DMS 273 (cell line): ENCODE results near the gene C6orf47.
"Not testable (repeated sequence)": the region's sequence is repeated elsewhere in the genome, so short reads cannot be mapped to it uniquely, and the experiment has no call there.

Source experiments
- DNase-seq: peaks from one replicate; lab custom pipeline; 2025; ENCODE audit not compliant: unreplicated experiment; lab: John Stamatoyannopoulos, UW

The C6orf47 gene, protein sequence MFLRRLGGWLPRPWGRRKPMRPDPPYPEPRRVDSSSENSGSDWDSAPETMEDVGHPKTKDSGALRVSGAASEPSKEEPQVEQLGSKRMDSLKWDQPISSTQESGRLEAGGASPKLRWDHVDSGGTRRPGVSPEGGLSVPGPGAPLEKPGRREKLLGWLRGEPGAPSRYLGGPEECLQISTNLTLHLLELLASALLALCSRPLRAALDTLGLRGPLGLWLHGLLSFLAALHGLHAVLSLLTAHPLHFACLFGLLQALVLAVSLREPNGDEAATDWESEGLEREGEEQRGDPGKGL

DNA sequence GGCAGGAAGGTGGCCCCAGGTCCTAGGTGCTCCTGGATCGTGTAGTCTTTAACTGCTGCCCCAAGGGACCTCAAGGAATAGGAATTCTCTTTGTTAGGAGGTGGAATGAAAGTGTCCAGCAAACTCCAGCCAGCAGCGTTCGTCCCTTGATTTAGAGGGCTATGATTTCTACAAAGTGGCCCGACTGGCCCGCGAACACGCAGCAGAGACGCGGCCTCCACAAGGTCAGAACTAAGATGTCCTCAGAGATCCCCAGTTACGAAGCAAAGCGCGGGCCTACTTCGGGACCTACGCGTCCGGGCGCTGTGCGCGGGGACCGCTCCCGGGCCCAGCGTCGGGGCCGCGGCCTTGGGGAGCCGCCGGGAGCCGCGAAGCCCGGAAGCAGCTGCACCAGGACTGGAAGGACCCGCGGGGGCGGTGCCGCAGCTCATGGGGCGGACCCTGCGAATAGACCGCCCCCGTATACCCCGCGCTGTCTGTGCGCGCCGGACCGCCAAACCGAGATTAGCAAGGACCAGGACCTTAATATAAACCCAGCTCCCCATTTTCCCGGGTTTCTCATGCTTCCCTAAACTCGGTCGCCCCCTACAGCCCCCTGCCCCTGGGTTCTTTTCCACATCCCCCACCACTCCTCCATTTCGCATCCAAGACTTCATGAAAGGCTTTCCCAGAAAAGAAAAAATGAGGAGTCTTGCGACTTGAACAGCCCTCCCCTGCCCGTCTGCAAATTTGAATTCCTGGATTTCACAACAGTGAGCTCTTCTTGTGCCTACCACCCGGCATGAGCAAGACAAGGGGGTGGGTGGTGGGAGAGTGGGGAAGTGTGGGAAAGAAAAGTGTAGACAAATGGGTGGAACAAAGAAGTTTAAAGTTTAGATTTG, at the start of gene C6orf47:
C6orf47 (minus strand) TSS at position 398 of the 881 bp plus-strand sequence. CDS start 831 bp downstream, outside the sequence.
- DNase-seq, result peak; percentile 95

DNA sequence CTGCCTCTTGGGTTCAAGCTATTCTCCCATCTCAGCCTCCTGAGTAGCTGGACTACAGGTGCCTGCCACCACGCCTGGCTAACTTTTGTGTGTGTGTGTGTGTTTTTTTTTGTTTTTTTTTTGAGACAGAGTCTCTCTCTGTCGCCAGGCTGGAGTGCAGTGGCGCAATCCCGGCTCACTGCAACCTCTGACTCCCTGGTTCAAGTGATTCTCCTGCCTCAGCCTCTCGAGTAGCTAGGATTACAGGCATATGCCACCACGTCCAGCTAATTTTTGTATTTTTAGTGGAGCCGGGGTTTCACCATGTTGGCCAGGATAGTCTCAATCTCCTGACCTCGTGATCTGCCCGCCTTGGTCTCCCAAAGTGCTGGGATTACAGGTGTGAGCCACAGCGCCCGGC, 48.6 kb upstream of the C6orf47 start:
- DNase-seq, result not testable (repeated sequence)

DNA sequence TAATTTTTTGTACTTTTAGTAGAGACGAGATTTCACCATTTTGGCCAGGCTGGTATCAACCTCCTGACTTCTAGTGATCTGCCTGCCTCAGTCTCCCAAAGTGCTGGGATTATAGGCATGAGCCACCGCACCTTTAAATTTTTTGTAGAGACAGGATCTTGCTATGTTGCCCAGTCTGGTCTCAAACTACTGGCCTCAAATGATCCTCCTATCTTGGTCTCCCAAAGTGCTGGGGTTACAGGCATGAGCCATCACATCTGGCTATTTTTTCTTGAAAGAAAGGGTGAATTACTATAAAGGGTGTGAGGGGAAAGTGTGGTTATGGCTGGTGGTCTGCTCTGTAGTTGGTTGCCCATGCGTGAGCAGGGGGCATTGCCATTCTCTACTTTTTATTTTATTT, 47.6 kb upstream of the C6orf47 start:
- DNase-seq, result no peak

DNA sequence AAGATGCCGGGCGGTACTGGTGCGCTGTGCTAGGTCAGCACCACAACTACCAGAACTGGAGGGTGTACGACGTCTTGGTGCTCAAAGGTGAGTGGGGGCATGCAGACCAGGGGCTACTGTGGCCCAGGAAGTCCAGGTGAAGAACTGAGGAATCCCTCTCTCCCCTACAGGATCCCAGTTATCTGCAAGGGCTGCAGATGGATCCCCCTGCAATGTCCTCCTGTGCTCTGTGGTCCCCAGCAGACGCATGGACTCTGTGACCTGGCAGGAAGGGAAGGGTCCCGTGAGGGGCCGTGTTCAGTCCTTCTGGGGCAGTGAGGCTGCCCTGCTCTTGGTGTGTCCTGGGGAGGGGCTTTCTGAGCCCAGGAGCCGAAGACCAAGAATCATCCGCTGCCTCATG, 47.1 kb upstream of the C6orf47 start:
- DNase-seq, result no peak

DNA sequence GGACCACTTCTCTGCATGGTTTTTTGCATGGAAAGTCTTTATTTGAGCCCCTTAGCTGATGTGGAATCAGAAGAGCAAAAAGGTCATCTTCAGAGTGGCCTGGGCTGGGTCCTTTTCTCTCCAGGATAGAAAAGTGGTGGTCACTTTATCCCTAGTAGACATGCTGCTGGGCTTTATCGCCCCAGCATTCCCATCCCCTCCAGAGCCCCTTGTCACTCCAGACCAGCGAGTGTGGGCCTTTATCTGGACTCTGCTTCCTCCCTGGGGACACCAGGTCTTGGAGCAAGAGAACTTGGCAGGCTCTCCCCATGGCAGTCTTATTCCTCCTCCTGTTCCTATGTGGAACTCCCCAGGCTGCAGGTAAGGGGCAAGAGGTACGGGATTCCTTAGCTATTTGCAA, 46.0 kb upstream of the C6orf47 start, which contains the start of gene LY6G6F:
LY6G6F (plus strand) TSS at position 268 of the 400 bp plus-strand sequence; CDS start at position 309, 41 bp downstream.
- no peak for DNase-seq

DNA sequence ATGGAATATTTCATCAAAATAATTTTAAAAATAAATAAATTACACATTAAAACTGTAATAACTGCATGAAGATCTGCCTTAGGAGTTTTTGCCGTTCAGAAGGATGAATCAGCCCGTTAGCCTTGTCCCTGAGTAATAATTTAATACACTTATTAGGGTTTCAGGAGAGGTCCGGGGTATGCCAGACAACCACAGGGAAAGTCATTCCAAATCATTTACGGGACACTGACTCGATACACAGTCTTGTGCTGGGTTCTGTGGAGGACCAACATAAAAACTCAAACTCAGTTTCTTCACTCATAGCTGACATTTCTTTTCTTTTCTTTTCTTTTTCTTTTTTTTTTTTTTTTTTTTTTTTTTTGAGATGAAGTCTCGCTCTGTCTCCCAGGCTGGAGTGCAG, 45.4 kb upstream of the C6orf47 start:
- no peak for DNase-seq

DNA sequence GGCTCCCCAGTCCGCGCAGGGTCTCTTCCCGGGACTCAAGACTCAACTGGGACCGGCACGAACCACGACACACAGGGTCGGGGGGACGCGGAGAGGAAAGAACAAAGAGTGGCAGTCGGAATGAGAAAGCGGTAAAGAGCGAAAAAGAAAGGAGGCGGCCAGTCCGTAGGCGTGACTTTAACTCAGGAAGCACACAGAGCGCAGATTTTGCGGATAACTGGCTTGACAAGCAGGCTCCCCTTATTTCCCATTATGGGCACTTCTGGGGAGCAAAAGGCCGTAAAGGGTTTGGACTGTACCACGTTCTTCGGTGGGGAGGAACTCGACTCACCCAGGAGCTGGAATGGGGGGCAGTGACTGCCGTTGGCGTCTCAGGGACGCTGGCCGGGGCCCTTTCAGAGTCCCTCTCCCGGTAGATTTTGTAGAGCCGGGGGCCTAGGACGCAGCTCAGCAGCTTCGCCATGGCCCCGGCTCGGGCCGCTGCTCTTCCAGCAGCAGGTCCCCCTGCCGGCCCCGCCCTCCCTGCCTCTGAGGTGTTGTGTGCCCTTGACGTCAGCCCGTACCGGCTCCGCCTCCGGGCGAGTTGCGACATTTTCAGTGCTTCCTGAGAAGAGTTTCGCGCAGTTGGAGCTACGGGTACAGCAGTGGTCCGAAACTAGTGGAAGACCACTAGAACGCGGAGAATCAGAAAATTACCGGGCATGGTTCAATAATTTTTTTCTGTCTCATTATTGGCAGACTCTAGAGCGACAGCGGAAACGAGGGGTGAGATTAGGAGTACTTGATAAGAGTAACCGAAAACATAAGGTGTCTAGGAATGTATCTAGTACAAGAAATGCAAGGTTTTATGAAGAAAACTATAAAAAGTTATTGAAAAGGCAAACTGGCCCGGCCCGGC, 42.5 kb upstream of the C6orf47 start, which contains the start of gene ABHD16A:
ABHD16A (minus strand) TSS at position 506 of the 898 bp plus-strand sequence; CDS start at position 463, 43 bp downstream.
- DNase-seq, result peak; percentile 99

DNA sequence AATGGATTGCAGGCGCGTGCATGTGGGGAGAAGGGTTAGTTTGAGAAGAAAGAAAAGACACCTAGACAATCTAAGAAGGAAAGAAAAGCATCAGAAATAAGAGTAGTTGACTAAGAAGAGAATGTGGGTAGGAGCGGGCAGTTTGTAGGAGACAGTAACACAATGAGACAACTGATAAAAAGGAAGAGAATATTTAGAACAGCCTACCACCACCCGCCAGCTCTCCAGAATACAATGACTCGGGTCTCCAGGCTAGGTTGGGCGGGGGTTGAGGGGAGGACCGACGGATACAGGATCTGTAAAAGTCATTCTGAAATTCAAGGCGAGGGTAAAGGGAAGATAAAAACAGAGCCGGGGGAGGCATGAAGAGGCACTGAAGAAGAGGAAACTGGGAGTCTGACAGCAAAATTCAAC, 41.8 kb upstream of the C6orf47 start:
- DNase-seq, result peak; percentile 72

DNA sequence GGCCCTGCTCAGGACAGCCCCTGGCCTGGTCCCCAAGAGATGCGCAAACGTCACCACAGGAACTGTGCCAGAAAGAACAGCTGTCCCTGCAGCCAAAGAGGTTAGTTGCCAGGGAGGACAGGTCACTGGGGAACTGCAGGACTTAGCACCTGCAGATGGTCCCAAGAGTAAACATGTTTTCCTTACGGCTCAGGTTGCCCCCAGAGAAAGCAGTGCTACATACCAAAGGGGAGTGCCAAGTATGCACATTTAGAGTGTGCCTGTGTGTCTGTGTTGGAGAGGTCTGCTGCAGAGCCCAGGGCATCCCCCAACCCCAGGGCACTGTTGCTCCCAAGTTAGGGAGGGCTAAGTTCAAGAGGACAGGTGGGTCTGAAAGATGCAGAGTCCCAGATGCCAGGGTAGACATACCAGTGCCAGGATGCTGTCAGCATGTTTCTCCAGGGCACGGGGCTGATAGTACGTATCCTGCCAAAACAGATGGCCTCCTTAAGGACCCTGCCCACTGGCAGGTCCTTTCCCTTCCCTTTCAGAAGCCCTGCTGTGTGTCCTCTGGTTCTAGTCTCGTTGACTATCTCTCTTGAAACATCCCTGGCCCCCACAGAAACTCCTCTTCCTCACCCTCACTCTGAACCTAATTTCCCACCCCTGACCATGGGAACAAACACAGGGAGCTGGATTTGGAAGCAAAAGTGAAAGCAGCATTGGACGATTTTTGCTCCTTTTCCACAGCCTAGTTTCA, 41.3 kb upstream of the C6orf47 start:
- DNase-seq, result peak; percentile 80

DNA sequence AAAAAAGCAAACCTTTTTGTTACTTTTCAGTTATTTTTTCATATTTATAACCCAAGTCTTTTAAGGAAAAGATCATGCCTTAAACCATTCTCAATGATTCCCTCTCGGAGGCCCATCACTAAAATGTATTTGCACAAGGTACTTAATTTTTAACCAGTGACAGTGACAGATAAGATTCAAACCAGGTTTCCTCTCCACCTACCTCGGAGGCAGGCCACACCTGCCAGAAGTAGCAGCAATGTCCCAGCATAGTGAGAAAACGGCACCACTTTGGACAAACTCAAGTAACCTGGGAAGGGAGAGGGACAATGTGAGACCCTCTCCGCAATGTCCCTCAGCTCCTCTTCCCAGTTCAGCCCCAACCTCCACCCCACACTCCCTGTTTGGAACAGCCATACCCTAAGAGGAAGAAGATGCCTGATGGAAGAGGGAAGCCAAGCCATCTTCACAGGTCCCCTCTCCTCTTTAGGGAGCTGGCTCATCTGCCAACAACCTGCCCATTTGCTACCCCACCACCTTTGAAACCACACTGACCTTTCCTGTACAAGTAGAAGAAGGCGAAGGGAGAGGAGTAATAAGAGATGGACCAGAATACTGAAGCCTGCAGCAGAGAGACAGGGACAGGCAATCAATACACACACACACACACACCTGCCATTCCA, 40.3 kb upstream of the C6orf47 start:
- DNase-seq, result no peak

DNA sequence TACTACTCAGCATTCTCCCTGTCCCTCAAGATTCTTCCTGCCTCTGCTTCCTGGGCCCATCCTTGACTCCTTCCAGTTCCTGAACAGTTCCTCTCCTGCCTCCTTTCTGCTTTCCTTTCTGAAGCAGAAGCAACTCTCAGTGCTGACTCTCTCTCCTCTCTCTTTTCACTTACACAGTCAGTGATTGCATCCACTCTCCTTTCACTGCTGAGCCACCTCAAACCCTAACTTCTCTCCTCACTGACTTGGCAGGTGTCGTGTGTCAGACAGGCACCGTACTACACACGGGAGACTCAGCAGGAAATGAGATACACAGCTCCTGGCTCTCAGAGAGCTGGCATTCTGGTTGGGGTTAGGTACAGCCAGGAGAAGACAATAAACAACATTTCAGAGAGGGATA, 37.0 kb upstream of the C6orf47 start:
- peak; percentile 28 for DNase-seq

DNA sequence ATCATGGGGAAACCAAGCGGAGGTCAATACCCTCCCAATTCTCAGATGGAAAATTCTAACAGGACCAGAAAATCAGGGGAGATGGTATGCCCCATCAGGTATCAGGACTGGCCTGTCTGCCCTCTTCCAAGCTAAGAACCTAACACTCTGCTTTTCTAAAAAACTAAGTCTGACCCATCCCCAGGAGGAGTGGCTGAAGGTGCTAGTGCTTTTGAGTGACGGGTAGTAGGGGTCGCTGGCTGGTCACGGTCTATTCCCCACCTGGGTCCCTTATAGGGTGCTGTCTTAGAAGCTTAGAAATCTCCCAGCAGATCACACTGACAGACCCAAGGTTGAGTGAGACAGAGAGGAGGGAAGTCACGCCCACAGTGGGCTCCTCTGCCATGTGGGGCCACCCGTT, 33.0 kb upstream of the C6orf47 start:
- no peak for DNase-seq

DNA sequence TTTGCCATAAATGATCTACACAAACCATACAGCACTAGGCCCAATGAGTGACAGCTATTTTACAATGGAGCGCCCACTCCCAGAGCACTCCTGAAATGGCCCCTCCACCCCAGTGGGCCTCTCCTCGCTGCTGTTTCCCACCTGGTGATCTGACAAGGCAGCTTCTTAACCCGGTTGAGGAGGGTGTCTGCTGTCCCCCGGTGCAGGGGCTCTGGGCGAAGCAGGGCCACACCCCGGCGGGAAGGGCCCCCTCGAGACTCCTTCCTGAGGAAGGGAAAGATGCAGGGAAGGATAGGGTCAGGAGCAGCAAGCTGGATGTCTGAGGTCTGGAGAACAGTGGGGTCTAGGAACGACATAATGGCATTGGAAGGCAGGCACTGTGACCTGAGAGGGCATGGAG, 32.3 kb upstream of the C6orf47 start:
- no peak for DNase-seq

DNA sequence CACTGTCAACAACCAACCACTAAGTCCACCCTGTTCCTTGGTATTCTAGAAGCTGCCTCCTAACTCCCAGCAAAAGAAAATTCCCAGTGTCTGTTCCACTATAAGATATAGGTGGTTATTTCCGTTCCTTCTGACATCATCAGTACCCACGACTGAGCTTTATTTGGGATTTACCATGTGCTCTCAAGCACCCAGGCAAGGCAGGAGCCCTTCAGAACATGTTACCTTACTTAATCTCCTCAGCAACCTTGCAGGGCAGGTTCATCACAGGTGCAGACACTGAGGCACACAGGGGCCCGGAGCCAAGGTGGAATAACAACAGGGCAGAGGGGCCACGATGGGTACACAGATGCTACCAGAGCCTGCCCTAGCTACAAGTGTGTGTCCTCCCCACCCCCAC, 31.8 kb upstream of the C6orf47 start:
- no peak for DNase-seq

DNA sequence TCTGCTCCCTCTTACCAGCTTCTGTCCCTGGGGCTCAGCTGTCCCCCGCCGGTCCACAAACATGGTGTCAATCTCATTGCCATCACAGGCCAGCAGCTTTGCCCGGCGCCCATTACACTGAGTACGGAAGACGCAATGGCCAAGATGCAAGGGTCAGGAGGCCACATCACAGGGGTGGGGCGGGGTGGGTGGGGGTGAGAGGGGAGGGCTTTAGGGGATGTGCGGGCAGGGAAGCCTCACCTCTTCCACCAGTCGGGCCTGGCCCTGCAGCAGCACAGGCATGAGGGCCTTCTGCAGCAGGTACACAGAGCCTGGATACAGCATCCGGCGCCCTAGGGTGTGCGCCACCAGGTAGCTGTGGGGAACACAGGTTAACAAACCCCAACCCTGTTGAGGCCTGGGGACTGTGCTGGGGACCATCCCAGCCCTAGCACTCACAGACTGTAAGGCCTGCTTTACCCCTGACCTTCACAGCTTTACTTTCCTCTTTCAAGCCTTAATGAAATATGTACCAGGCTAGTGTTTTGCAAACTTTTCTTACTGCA, 31.1 kb upstream of the C6orf47 start:
- DNase-seq, result no peak

DNA sequence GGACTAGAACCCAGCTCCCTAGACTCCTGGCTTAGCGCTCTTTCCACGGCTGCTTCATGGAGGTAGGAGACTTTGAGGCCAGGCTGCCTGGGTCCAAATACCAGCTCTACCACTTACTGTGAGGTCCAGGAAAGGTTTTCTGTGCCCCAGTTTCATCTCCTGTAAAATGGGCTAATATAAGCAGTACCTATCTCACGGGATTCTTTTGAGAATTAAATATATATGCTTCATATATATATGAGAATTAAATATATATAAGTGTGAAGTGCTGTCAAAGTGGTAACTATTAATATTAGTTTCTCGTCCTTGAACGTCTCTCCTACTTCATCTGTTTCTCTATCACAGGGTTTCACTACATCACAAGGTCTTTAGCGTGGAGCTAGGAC, 30.5 kb upstream of the C6orf47 start:
- DNase-seq, result no peak

DNA sequence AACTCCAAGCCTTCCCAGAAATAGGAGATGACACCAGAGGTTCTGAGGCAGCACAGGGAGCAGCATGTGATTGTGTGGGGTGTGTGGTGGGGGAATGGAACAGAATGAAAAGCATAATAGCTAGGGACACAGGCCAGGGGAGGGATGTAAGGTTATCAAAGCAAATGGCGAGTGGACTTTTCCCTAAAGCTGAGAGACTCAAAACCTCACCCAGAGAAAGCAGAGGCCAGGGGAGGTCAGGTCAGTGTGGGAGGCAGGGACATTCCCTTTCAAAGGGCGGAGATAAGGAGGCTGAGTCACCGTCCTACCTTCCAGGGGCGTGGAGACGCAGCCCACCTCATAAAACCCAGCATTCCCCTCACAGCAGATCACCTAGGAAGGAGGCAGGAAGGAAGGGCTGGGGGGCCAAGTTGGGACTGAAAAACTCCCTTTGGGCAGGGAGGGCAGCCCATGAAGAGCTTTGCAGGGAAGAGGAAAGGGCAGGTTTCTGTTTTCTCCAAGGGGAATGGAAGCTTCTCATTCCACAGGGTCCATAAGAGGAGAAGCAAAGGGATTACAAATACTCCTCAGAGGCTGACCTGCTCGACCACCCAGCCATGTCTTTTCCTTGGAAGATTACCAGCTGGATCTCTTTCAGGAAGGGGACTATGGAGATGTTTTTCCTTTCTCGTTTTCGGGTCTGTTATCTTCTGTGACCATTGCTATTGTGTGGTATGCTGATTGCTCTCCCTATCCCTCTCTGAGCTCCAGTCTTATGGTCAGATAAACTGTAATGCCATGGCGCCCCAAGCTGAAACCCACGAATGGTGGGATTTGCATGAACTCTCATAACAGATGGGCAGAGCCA, 29.9 kb upstream of the C6orf47 start:
- no peak for DNase-seq

DNA sequence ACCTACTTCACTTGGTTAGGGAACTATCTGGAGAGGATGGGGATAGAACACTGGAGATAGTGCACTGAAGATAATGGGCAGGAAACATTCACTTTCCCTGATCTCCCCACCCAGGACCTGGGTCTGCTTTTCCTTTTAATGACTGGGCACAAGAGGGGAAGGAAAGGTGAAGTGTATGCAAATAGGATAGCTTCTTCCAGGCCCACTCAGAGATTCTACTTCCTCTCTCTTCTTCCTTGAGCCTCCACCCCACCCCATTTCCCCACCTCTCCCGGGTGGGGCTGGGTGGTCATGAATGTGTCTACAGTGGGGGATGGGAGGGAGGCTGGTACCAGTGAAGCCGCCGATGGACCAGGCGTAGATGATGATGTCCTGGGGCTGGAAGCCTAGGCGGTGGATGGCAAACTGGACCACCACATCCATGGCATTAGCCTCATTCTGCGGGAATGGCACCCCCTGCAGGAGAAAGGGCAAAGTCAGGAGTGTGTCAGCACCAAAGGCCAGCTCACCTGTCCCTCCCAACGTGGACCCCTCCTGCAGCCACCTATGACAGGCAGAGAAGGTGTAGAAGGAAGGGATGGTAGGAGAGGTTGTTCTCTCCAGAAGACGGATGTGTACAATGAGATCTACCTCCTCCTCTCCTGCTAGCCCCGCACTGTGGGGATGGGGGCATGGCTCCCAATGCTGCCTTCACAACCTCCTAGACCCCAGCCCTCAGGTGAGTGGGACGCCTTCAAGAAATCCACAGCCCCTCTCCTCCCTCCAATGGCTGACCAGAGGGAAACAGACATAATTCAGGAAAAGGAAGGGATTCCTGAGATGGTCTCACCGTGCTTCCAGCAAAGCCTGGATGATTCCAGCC, 28.9 kb upstream of the C6orf47 start:
- no peak for DNase-seq
